HEK293T (cell line): Measurements from ENCODE around the gene BDKRB1.

Experiments
- ARNT ChIP-seq: fragments of 450-650 bp; IDR thresholded peaks from 2 replicates; pipeline ENCODE4 v1.6.1; 2017; ENCODE audit warnings: mild to moderate bottlenecking
- BHLHE40 ChIP-seq: fragments of 450-650 bp; IDR thresholded peaks from 2 replicates; pipeline ENCODE4 v1.6.1; 2016; ENCODE audit warnings: mild to moderate bottlenecking, moderate library complexity, borderline replicate concordance
- CTBP1 ChIP-seq: fragments of 450-650 bp; IDR thresholded peaks from 2 replicates; pipeline ENCODE4 v1.6.1; 2016; ENCODE audit warnings: borderline replicate concordance
- ELF4 ChIP-seq: fragments of 450-650 bp; IDR thresholded peaks from 2 replicates; pipeline ENCODE4 v1.6.1; 2017; ENCODE audit warnings: antibody characterized with exemption
- FOXA1 ChIP-seq: fragments of 450-650 bp; IDR thresholded peaks from 2 replicates; pipeline ENCODE4 v1.6.1; 2016; ENCODE audit warnings: mild to moderate bottlenecking
- FOXM1 ChIP-seq: fragments of 450-650 bp; IDR thresholded peaks from 2 replicates; pipeline ENCODE4 v1.6.1; 2017; ENCODE audit warnings: mild to moderate bottlenecking, borderline replicate concordance
- HDGF ChIP-seq: fragments of 450-650 bp; IDR thresholded peaks from 2 replicates; pipeline ENCODE4 v1.6.1; 2017; ENCODE audit warnings: antibody characterized with exemption, borderline replicate concordance
- LEF1 ChIP-seq: fragments of 450-650 bp; IDR thresholded peaks from 2 replicates; pipeline ENCODE4 v1.6.1; 2017; ENCODE audit warnings: mild to moderate bottlenecking, borderline replicate concordance
- NFRKB ChIP-seq: fragments of 450-650 bp; IDR thresholded peaks from 2 replicates; pipeline ENCODE4 v1.6.1; 2016; ENCODE audit warnings: mild to moderate bottlenecking, moderate library complexity
- PKNOX1 ChIP-seq: fragments of 450-650 bp; IDR thresholded peaks from 2 replicates; pipeline ENCODE4 v1.6.1; 2016
- SP1 ChIP-seq: fragments of 450-650 bp; IDR thresholded peaks from 2 replicates; pipeline ENCODE4 v1.6.1; 2017
- SUZ12 ChIP-seq: fragments of 450-650 bp; IDR thresholded peaks from 2 replicates; pipeline ENCODE4 v1.6.1; 2016; ENCODE audit warnings: mild to moderate bottlenecking
- ZNF384 ChIP-seq: fragments of 450-650 bp; IDR thresholded peaks from 2 replicates; pipeline ENCODE4 v1.6.1; 2016

DNA sequence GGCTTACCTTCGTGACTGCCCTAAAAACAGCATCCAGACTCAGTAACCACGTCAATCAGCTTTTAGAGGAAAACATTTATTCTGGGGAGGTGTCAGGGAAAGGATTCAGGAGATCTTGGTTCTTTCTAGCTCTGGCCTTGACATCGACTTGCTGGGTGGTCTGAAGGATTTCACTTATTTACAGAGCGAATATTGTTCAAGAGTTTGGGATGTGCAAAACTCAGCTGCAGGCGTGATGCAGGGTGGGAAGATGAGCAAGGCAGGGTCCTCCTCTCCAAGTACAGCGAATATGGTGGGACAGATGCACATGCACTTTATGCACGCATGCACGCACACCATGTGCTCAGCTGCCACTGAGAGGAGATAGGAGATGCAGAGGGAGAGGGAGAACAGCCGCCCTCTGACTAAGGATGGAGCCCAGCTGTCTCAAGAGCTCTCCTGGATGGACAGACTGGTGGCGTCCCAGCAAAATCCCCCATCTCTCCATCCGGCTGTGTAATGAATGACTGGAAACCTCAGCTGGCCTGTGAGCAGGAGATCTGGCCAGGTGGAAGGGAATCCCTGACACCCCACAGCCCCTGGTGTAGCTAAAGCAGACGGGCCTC, 24.4 kb upstream of the BDKRB1 start:
- no peak for TF ChIP-seq CTBP1
- TF ChIP-seq SP1: no peak
- no peak for TF ChIP-seq LEF1
- no peak for TF ChIP-seq SUZ12
- no peak for TF ChIP-seq BHLHE40
- no peak for TF ChIP-seq NFRKB
- no peak for TF ChIP-seq ARNT
- TF ChIP-seq FOXA1: no peak
- TF ChIP-seq HDGF: no peak
- TF ChIP-seq FOXM1: no peak
- TF ChIP-seq PKNOX1: no peak
- TF ChIP-seq ELF4: no peak
- TF ChIP-seq ZNF384: no peak
